K562 (cell line): ENCODE measurements around the gene PSMB7. TPM values are rescaled to one million over a fixed set of nuclear protein-coding genes. Genes with fewer than 3 reads are reported as not detected.

Experiments
- ATAC-seq: fragments of 200-7000 bp; cut with Tn5 transposase; 3 replicates; pipeline ENCODE4 v1.9.1; 2020; ENCODE audit warnings: moderate library complexity
- BruUV-seq: library from RNA; stranded (reverse); fragments of 400-500 nt; replicated peaks from 2 replicates; lab custom pipeline; 2021; lab: Mats Ljungman, UMichigan
- CTCF ChIA-PET: fragments of 300-600 bp; formaldehyde crosslinking; extraction: SDS; loops from one replicate; lab custom pipeline; 2021; ENCODE audit warnings: low intra/inter-chr PET ratio; lab: Yijun Ruan, JAX
- POLR2A ChIA-PET: fragments of 300-600, 350-650 bp; sonication (Branson Sonifier 250); formaldehyde crosslinking; extraction: SDS; loops from one replicate; lab custom pipeline; 2021; ENCODE audit warnings: antibody characterized with exemption, inconsistent platforms; lab: Yijun Ruan, JAX
- DNase-seq, 4 experiments: peaks; one replicate each; pipeline versions ENCODE4 v3.0.0 to v3.0.0-alpha.2; 2011 to 2018; ENCODE audit warnings: low spot score in 3 of 4, mixed read lengths in 3 of 4; ENCODE audit errors: extremely low read depth in 1 of 4
- FAIRE-seq: peaks from 2 replicates; lab custom pipeline; 2011; peaks lifted over from hg19 to GRCh38; lab: Jason Lieb, UNC
- H2AFZ ChIP-seq: 2 replicates; pipeline ENCODE4 v1.6.0; 2011; ENCODE audit warnings: low read depth, low read length, control low read depth, inconsistent platforms
- H3K27ac ChIP-seq: fragments of 200-600 bp; 3 replicates; pipeline ENCODE4 v1.8.0; 2011; ENCODE audit warnings: low read depth, mild to moderate bottlenecking, control low read depth, inconsistent platforms, low read length, moderate library complexity, mixed read lengths; ENCODE audit errors: extremely low read depth
- H3K27me3 ChIP-seq, 2 experiments: fragments of 300-600 bp in 1 of 2; 2 replicates in 1 of 2; 3 replicates in 1 of 2; pipeline versions ENCODE4 v1.6.0 to v1.8.0; 2011; ENCODE audit warnings: inconsistent platforms in 2 of 2, low read length in 2 of 2, mild to moderate bottlenecking in 1 of 2, mixed read lengths in 1 of 2, moderate library complexity in 1 of 2; ENCODE audit not compliant: control insufficient read depth in 2 of 2, insufficient read depth in 2 of 2
- H3K36me3 ChIP-seq: fragments of 300-600 bp; 3 replicates; pipeline ENCODE4 v1.8.0; 2011; ENCODE audit warnings: mild to moderate bottlenecking, low read length, inconsistent platforms; ENCODE audit not compliant: control insufficient read depth, insufficient read depth
- H3K4me1 ChIP-seq, 2 experiments: fragments of 200-600 bp in 1 of 2; replicated peaks in 1 of 2; 2 replicates in 1 of 2; 3 replicates in 1 of 2; pipeline versions ENCODE4 v1.5.1 to v1.8.0; 2011; ENCODE audit warnings: inconsistent platforms in 2 of 2, low read length in 2 of 2, mild to moderate bottlenecking in 1 of 2, mixed read lengths in 1 of 2, moderate library complexity in 1 of 2; ENCODE audit not compliant: control insufficient read depth in 2 of 2, insufficient read depth in 2 of 2
- H3K4me2 ChIP-seq: 2 replicates; pipeline ENCODE4 v1.6.1; 2011; ENCODE audit warnings: low read length, control low read depth, inconsistent platforms, mixed read lengths; ENCODE audit not compliant: insufficient read depth
- H3K4me3 ChIP-seq: fragments of 200-600 bp; sonication (generic), shearing (Covaris generic); 2 replicates; pipeline ENCODE4 v1.5.1; 2016; ENCODE audit warnings: control low read depth, inconsistent platforms
- H3K79me2 ChIP-seq: fragments of 200-600 bp; 3 replicates; pipeline ENCODE4 v1.8.0; 2011; ENCODE audit warnings: low read length, inconsistent platforms; ENCODE audit not compliant: control insufficient read depth, insufficient read depth
- H3K9ac ChIP-seq, 2 experiments: 2 replicates each; pipeline versions ENCODE4 v1.6.0 to v1.6.1; 2011; ENCODE audit warnings: low read depth in 2 of 2, low read length in 2 of 2, control low read depth in 1 of 2, inconsistent platforms in 1 of 2, mild to moderate bottlenecking in 1 of 2, mixed read lengths in 1 of 2; ENCODE audit not compliant: insufficient read depth in 1 of 2
- H3K9me1 ChIP-seq: one replicate; pipeline ENCODE4 v1.6.0; 2011; ENCODE audit warnings: inconsistent platforms, mild to moderate bottlenecking, low read length, moderate library complexity; ENCODE audit not compliant: control insufficient read depth, insufficient read depth
- H3K9me3 ChIP-seq: replicated peaks from 2 replicates; pipeline ENCODE4 v1.5.1; 2011; ENCODE audit warnings: low read depth, low read length, inconsistent platforms; ENCODE audit not compliant: control insufficient read depth, insufficient read depth
- H4K20me1 ChIP-seq: replicated peaks from 2 replicates; pipeline ENCODE4 v1.6.1; 2011; ENCODE audit warnings: low read length, inconsistent platforms, mixed read lengths; ENCODE audit not compliant: control insufficient read depth, insufficient read depth
- ARID3B ChIP-seq: fragments of 250-450 bp; sonication (Bioruptor Pico); IDR thresholded peaks from 2 replicates; pipeline ENCODE4 v1.4.0; 2020; ENCODE audit warnings: borderline replicate concordance
- BCL6 ChIP-seq: fragments of 250-450 bp; sonication (Bioruptor Pico); IDR thresholded peaks from 2 replicates; pipeline ENCODE4 v1.4.0; 2020
- CEBPB ChIP-seq: fragments of 450-650 bp; IDR thresholded peaks from 2 replicates; pipeline ENCODE4 v1.6.1; 2016; ENCODE audit warnings: missing genetic modification characterization, missing compliant biosample characterization
- DDX20 ChIP-seq: fragments of 450-650 bp; IDR thresholded peaks from 2 replicates; pipeline ENCODE4 v1.6.1; 2016; ENCODE audit warnings: missing genetic modification characterization, low read depth, mild to moderate bottlenecking, missing compliant biosample characterization, moderate library complexity
- EGR1 ChIP-seq: fragments of 450-650 bp; conservative IDR thresholded peaks from 2 replicates; pipeline ENCODE4 v1.6.1; 2017; ENCODE audit warnings: mild to moderate bottlenecking
- FOXM1 ChIP-seq, 2 experiments: fragments of 450-650 bp in 1 of 2; sonication (generic) in 1 of 2; formaldehyde crosslinking in 1 of 2; IDR thresholded peaks; 2 replicates each; pipeline versions ENCODE4 v1.6.1 to v1.9.0; 2017 to 2022; ENCODE audit warnings: low read depth in 2 of 2, mild to moderate bottlenecking in 2 of 2, missing genetic modification reagents in 1 of 2, moderate library complexity in 1 of 2
- FOXO4 ChIP-seq: fragments of 450-650 bp; formaldehyde crosslinking; IDR thresholded peaks from 2 replicates; pipeline ENCODE4 v1.4.0; 2020; ENCODE audit warnings: mild to moderate bottlenecking, moderate library complexity
- GTF2A2 ChIP-seq: IDR thresholded peaks from 2 replicates; pipeline ENCODE4 v1.6.1; 2016; ENCODE audit warnings: mild to moderate bottlenecking, missing genetic modification characterization, missing compliant biosample characterization
- HMG20A ChIP-seq: fragments of 450-650 bp; formaldehyde crosslinking; conservative IDR thresholded peaks from 2 replicates; pipeline ENCODE4 v1.4.0; 2020; ENCODE audit warnings: mild to moderate bottlenecking, mixed read lengths
- HMGN3 ChIP-seq: IDR thresholded peaks from 2 replicates; pipeline ENCODE4 v1.6.1; 2011; ENCODE audit warnings: borderline replicate concordance, low read depth, mild to moderate bottlenecking, mixed read lengths, low read length; ENCODE audit not compliant: insufficient read length; ENCODE audit errors: extremely low read depth
- HNRNPL ChIP-seq: fragments of 200-400 bp; formaldehyde crosslinking; IDR thresholded peaks from 2 replicates; pipeline ENCODE4 v1.6.1; 2017; ENCODE audit warnings: low read depth, mild to moderate bottlenecking, low read length
- OTX1 ChIP-seq: fragments of 450-650 bp; formaldehyde crosslinking; IDR thresholded peaks from 2 replicates; pipeline ENCODE4 v1.4.0; 2022; ENCODE audit warnings: mild to moderate bottlenecking
- PATZ1 ChIP-seq: fragments of 250-450 bp; sonication (Bioruptor Pico); IDR thresholded peaks from 2 replicates; pipeline ENCODE4 v1.5.0; 2020; ENCODE audit warnings: mild to moderate bottlenecking, borderline replicate concordance
- PHB2 ChIP-seq: fragments of 450-650 bp; IDR thresholded peaks from 2 replicates; pipeline ENCODE4 v1.6.1; 2017; ENCODE audit warnings: low read depth
- PHF8 ChIP-seq: fragments of 200-600 bp; sonication (generic); IDR thresholded peaks from 2 replicates; pipeline ENCODE4 v1.6.1; 2012; ENCODE audit warnings: mixed run types, mild to moderate bottlenecking, inconsistent platforms, low read length, moderate library complexity, borderline replicate concordance
- ZNF324 ChIP-seq: fragments of 250-450 bp; sonication (Bioruptor Pico); IDR thresholded peaks from 2 replicates; pipeline ENCODE4 v1.4.0; 2020; ENCODE audit warnings: mild to moderate bottlenecking
- ZNF764 ChIP-seq: fragments of 250-450 bp; sonication (Bioruptor Pico); IDR thresholded peaks from 2 replicates; pipeline ENCODE4 v1.4.0; 2020; ENCODE audit warnings: low read depth, mild to moderate bottlenecking, moderate library complexity
- WGBS: fragments of 100-300 bp; shearing (Covaris generic); methylation state at CpG from one replicate; pipeline ENCODE4 v1.1.6; 2016; ENCODE audit warnings: low coverage, mixed read lengths; ENCODE audit not compliant: insufficient coverage; ENCODE audit errors: missing lambda C conversion rate; 5-methylcytosine and 5-hydroxymethylcytosine counted together
- in situ Hi-C: fragments of 300-500 bp; cut with MboI; formaldehyde crosslinking; loops from 4 replicates; pipeline ENCODE4 v1.15.0; 2018; ENCODE audit warnings: inconsistent platforms, mixed read lengths
- intact Hi-C: fragments of 100-400 bp; cut with micrococcal nuclease; formaldehyde crosslinking; loops from 2 replicates; pipeline ENCODE4 v1.14.2; 2022
- polyA plus RNA-seq, 8 experiments: library from polyadenylated mRNA; depleted of rRNA in 4 of 8; stranded (reverse) in 5 of 8; unstranded in 3 of 8; fragments of >200 nt; fragmentation: Nextera tagmentation in 2 of 8; fragmentation: Illumina TruSeq in 1 of 8; extraction: Ambion mirVana in 2 of 8; extraction: Trizol in 1 of 8; gene quantifications; 2 replicates each; pipeline versions ENCODE4 v1.2.1 to v1.2.3, GENCODE V29; 2011 to 2014; ENCODE audit warnings: inconsistent platforms in 1 of 8, missing spikeins in 1 of 8
- total RNA-seq, 7 experiments: library from RNA; depleted of rRNA in 6 of 7; stranded (reverse); fragments of >200 nt in 6 of 7; fragmentation: Illumina TruSeq in 2 of 7; extraction: Trizol in 2 of 7; gene quantifications; 2 replicates each; pipeline versions ENCODE4 v1.2.1 to v1.2.3, GENCODE V29; 2011 to 2021; ENCODE audit warnings: low replicate concordance in 1 of 7

PSMB7 gene
- total and polyA plus RNA-seq, 9 of the 15 experiments (the other 6 are each of a cell fraction or from before 2014, with no cell fraction given) = 321 to 978 (median 407) TPM

- intact Hi-C loops (no loop called here), in situ Hi-C loops (no loop called here)
- no TSS peak for BruUV-seq
- DNase-seq (no peak), ATAC-seq (no peak), FAIRE-seq (no peak)
- ChIA-PET POLR2A (no interaction called here), CTCF (no interaction called here)
- H3K4me1 ChIP-seq = peaks cover 4 to 20% of the 10 kb centered on the region in 2 experiments
- H3K4me3 ChIP-seq = no peak overlapping the region
- 94% methylated on average over 4 of the region's 4 CpGs for WGBS
- no peaks in the 10 kb centered on the region for H3K27me3 ChIP-seq
- H3K36me3 ChIP-seq = peaks cover 48% of the 10 kb centered on the region; the same call in 2 of the 3 replicates
- no peak overlapping the region for H2AFZ ChIP-seq
- no peak overlapping the region; a peak in 1 of 4 replicates for H3K9ac ChIP-seq
- no peaks in the 10 kb centered on the region for H3K9me3 ChIP-seq
- no peak overlapping the region for H3K27ac ChIP-seq
- peaks cover 4% of the 10 kb centered on the region for H3K9me1 ChIP-seq
- peaks cover 40% of the 10 kb centered on the region for H4K20me1 ChIP-seq
- peaks cover 96% of the 10 kb centered on the region for H3K79me2 ChIP-seq
- H3K4me2 ChIP-seq = no peak overlapping the region
- TF ChIP-seq CEBPB (tag) (no peak), HMGN3 (no peak), GTF2A2 (tag) (no peak), HNRNPL (no peak), FOXO4 (CRISPR knock-in tag) (no peak), EGR1 (no peak), PHB2 (no peak), ARID3B (no peak), PATZ1 (no peak), BCL6 (CRISPR knock-in tag) (no peak), OTX1 (no peak), ZNF324 (no peak), PHF8 (no peak), ZNF764 (CRISPR knock-in tag) (no peak), FOXM1 (IDR thresholded peaks at IDR 0.05; ENCODE audit: low read depth) (no peak), FOXM1 (CRISPR knock-in tag; IDR thresholded peaks at IDR 0.05; ENCODE audit: low read depth) (no peak), DDX20 (tag) (no peak), HMG20A (CRISPR knock-in tag) (no peak)
Measured at GRCh38 chr9:124364141-124364540, 51.1 kb downstream of the PSMB7 start.
